OCI-LY3 (cell line): ENCODE results near the gene BTBD9.

Source experiments
- EZH2phosphoT487 ChIP-seq: fragments of 200-600 bp; shearing (Covaris generic); IDR thresholded peaks from 2 replicates; pipeline ENCODE4 v1.6.1; 2018; ENCODE audit warnings: antibody characterized with exemption, mixed run types, low read depth
- TF ChIP-seq, protein P1 (sequence below): fragments of 200-600, 300-600 bp; sonication (generic); IDR thresholded peaks from 2 replicates; pipeline ENCODE4 v1.5.1; 2014; ENCODE audit warnings: antibody characterized with exemption, low read length, low read depth

DNA sequence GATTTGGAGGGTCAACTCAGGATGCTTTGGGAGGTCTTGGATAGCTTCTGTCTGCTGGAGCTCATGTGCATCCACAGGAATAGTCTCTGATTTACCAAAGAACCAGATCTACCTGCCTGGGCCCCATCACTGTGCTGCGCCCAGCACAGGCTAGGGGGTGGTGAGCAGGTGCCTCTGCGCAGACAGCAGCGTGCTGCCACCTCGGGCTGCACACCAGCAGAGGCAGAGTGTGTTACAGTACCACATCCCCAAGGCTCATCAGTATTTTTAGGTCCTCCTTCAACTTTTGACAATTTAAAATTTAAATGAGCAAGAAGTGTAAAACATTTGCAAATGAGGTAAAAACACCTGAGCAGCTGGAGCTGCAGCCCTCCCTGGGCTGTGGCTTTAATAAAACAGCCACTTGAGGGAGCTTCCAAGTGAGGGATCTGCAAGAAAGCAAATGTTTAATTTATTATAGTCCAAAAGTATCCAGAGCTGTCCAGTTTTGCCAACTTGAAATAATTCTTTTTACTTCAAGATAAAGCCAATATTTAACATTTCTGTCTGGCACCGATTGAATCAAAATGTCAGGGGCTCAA is 495.3 kb downstream of the BTBD9 start:
- TF ChIP-seq, protein P1, sequence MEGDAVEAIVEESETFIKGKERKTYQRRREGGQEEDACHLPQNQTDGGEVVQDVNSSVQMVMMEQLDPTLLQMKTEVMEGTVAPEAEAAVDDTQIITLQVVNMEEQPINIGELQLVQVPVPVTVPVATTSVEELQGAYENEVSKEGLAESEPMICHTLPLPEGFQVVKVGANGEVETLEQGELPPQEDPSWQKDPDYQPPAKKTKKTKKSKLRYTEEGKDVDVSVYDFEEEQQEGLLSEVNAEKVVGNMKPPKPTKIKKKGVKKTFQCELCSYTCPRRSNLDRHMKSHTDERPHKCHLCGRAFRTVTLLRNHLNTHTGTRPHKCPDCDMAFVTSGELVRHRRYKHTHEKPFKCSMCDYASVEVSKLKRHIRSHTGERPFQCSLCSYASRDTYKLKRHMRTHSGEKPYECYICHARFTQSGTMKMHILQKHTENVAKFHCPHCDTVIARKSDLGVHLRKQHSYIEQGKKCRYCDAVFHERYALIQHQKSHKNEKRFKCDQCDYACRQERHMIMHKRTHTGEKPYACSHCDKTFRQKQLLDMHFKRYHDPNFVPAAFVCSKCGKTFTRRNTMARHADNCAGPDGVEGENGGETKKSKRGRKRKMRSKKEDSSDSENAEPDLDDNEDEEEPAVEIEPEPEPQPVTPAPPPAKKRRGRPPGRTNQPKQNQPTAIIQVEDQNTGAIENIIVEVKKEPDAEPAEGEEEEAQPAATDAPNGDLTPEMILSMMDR: peak; percentile 77
- TF ChIP-seq EZH2phosphoT487: no peak
